Measurements from ENCODE around the gene MYO1F.
A peak's percentile ranks its signal among the peaks of the same experiment; 100 is the strongest.

MYO1F gene

DNA sequence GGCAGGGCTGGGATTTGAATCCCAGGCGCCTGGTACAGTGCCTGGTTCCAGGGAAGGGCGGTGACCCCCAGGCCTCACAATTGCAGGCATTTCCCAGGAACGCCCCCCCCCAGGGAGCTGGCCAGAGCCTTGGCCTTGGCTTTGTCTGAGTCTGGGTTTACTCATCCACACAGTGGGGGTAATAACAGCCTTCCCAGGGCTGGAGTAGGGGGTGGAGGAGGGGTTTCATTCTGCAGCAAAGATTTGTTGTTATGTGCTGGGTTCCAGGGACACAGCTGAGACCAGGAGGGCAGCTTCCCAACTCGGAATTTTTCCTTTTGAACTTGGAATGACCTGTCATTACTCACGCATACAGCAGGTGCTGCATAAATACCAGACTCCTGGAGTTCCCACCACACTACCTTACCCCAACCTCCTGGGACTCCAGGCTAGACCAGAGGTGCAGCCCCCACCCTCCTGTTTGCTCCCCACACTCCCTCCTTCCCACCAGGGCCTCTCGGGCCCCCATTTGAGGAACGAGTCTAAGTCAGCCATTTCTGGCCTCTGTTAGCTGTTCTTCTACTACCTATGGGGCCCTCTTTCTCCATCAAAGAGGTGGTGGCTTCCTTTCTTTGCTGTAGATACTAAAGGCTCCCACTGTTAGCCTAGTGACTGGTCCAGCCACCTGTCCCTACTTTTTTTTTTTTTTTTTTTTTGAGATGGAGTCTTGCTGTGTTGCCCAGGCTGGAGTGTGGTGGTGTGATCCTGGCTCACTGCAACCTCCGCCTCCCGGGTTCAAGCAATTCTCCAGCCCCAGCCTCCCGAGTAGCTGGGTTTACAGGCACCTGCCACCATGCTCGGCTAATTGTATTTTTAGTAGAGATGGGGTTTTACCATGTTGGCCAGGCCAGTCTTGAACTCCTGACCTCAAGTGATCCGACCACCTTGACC, 34.9 kb upstream of the MYO1F start:
- no peak overlapping the region for H3K4me3 ChIP-seq (ENCODE audit: low read depth, low read length)
- no peak overlapping the region for H3K9ac ChIP-seq
- no peak overlapping the region for H3K4me2 ChIP-seq (ENCODE audit: low read length)
- H3K79me2 ChIP-seq, result no peaks in the 10 kb centered on the region
- H3K27ac ChIP-seq, result no peak overlapping the region
- no peaks in the 10 kb centered on the region for H3K27me3 ChIP-seq (ENCODE audit: control insufficient read depth, insufficient read depth, low read length)
- no peak overlapping the region for H2AFZ ChIP-seq
- TF ChIP-seq CTCF (IDR thresholded peaks at IDR 0.05), result no peak
- no peaks in the 10 kb centered on the region for H3K36me3 ChIP-seq (ENCODE audit: control insufficient read depth, insufficient read depth, low read length)
- no peaks in the 10 kb centered on the region for H3K9me3 ChIP-seq (ENCODE audit: control insufficient read depth, low read length)
- peaks cover 7% of the 10 kb centered on the region for H3K4me1 ChIP-seq

DNA sequence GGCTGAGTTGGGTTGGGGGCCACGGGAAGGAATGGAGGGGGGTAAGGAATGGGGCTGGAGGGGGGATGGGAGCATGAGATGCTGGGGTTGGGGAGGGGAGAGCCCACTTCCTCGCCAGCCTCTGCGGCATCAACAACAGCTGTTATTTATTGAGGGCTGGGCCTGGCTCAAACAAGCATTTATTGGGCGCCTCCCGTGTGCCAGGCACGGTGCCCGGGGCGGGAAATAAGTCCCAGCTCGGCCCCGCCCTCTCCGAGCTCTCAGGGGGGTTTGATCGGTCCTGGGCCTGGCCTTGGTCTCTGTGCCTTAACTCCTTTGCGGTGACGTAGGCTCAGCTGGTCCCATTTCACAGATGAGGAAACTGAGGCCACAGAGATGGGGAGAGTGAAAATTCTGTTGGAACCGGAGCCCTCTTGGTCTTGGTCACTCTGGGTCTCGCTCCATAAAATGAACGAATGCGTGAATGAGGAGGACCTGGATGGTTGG, 34.2 kb upstream of the MYO1F start:
- H3K9ac ChIP-seq, result no peak overlapping the region
- TF ChIP-seq CTCF (IDR thresholded peaks at IDR 0.05), result no peak
- H3K27me3 ChIP-seq (ENCODE audit: control insufficient read depth, insufficient read depth, low read length), result no peaks in the 10 kb centered on the region
- no peak overlapping the region for H2AFZ ChIP-seq
- peaks cover 7% of the 10 kb centered on the region for H3K4me1 ChIP-seq
- H3K27ac ChIP-seq, result no peak overlapping the region
- no peak overlapping the region for H3K4me2 ChIP-seq (ENCODE audit: low read length)
- H3K9me3 ChIP-seq (ENCODE audit: control insufficient read depth, low read length), result no peaks in the 10 kb centered on the region
- H3K36me3 ChIP-seq (ENCODE audit: control insufficient read depth, insufficient read depth, low read length), result no peaks in the 10 kb centered on the region
- no peak overlapping the region for H3K4me3 ChIP-seq (ENCODE audit: low read depth, low read length)
- H3K79me2 ChIP-seq, result no peaks in the 10 kb centered on the region

GRCh38 chr19:8610936-8611300, 33.7 kb upstream of the MYO1F start:
- Histone ChIP-seq H3K27ac (no peak overlapping the region), H3K27me3 (ENCODE audit: control insufficient read depth, insufficient read depth, low read length) (no peaks in the 10 kb centered on the region), H3K4me3 (ENCODE audit: low read depth, low read length) (no peak overlapping the region), H3K9ac (no peak overlapping the region), H3K9me3 (ENCODE audit: control insufficient read depth, low read length) (no peaks in the 10 kb centered on the region), H2AFZ (no peak overlapping the region), H3K79me2 (no peaks in the 10 kb centered on the region), H3K4me2 (ENCODE audit: low read length) (peak overlapping the region; percentile 94), H3K4me1 (peaks cover 7% of the 10 kb centered on the region), H3K36me3 (ENCODE audit: control insufficient read depth, insufficient read depth, low read length) (no peaks in the 10 kb centered on the region)
- TF ChIP-seq CTCF (IDR thresholded peaks at IDR 0.05), result no peak

- Histone ChIP-seq H3K9ac (peak within 1 kb of the TSS; percentile 42), H3K9me3 (ENCODE audit: control insufficient read depth, low read length) (no peaks in the 10 kb centered on the region), H3K4me3 (ENCODE audit: low read depth, low read length) (peak within 1 kb of the TSS; percentile 75), H3K27ac (peak within 1 kb of the TSS; percentile 85), H3K27me3 (ENCODE audit: control insufficient read depth, insufficient read depth, low read length) (no peaks in the 10 kb centered on the region), H3K36me3 (ENCODE audit: control insufficient read depth, insufficient read depth, low read length) (no peaks in the 10 kb centered on the region), H3K79me2 (no peaks in the 10 kb centered on the region), H3K4me2 (ENCODE audit: low read length) (peak within 1 kb of the TSS; percentile 94), H2AFZ (peak within 1 kb of the TSS; percentile 91), H3K4me1 (peaks cover 7% of the 10 kb centered on the region)
- no peak for TF ChIP-seq CTCF (IDR thresholded peaks at IDR 0.05)
These were observed 33.0 kb upstream of the MYO1F start, which contains the start of gene ADAMTS10 for GRCh38 chr19:8610041-8610935. Gene ADAMTS10 (minus strand): TSS chr19:8610715. CDS start chr19:8605710, 5,005 bp downstream.

All from parathyroid adenoma (tissue), 2 donors.